ENCODE data around the gene SLC10A3.

DNA sequence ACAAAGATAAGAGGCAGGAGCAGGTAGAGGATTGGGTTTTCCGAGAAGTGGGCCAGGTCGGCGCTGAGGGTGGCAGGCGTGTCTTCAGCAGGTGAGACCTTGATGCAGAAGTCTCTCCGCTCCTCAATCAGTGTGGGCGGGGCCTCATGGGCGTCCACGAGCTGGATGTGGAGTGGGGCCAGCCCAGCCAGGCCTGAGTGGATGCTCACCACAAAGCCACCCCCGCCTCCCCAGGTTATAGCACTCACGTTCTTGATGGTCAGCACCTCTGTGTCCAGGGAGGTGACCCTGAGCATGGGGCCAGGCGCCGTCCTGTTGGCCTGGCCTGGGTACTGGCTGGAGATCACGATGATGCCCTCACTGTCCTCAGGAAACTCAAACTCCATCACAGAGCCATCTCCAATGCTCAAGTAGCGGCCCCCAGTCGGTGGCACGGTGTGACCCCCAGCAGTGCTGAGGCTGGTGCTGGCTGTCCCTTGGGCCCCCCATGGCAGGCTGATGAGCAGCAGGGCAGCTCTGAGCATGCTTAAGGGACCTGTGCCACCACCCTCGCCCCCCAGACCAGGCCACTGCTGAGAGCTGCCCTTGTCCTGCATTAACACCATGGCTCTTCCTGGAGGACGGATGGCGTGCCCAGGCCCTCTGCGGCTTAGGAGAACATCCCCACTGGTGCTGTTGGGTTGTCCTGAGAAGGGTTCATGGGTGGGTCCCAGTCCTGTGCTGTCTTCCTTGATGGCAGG is 1.9 kb downstream of the SLC10A3 start:
- TF ChIP-seq GATA2 (IDR thresholded peaks at IDR 0.05; ENCODE audit: low read depth, low read length): no peak
- no peak for TF ChIP-seq GATA3 (IDR thresholded peaks at IDR 0.05; ENCODE audit: low read depth, low read length)

Measured in SH-SY5Y (cell line).